Midbrain (tissue), 1 donor: ENCODE results near the gene FLII.
"Not testable (repeated sequence)": the region's sequence is repeated elsewhere in the genome, so short reads cannot be mapped to it uniquely, and the experiment has no call there.

Experiments used
- DNase-seq: peaks from one replicate; lab custom pipeline; 2025; lab: John Stamatoyannopoulos, UW

The FLII gene

DNA sequence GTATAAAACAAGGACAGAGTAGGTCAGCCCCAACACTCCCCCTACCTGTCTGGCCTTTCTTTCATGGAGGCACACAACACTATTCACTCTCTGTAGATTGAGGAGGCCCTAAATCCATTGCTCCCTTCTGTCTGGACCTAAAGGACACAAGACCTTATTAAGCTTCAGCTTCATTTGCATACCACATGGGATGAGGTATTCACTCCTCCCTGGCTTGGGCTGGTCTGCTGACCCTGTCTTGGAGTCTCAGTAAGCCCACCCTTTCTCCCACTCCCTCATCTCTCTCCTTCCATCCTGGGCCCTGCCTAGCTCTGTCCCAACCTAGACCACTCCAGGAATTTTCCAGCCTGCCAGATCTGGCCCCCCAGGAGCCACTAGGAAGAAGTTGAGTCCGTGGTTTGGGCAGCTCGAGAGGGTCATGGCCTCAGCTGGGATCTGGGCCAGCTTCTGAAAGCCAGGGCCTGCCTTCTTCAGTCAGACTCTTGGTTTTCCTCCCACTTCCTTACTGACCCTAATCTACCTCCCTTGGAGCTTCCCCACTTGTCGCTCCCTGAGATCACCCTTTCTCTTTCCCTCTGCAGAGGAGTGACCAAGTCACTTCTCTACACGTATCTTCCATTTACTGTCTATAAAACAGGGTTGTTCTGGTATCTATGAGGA is 39.7 kb downstream of the FLII start:
- DNase-seq: no peak

DNA sequence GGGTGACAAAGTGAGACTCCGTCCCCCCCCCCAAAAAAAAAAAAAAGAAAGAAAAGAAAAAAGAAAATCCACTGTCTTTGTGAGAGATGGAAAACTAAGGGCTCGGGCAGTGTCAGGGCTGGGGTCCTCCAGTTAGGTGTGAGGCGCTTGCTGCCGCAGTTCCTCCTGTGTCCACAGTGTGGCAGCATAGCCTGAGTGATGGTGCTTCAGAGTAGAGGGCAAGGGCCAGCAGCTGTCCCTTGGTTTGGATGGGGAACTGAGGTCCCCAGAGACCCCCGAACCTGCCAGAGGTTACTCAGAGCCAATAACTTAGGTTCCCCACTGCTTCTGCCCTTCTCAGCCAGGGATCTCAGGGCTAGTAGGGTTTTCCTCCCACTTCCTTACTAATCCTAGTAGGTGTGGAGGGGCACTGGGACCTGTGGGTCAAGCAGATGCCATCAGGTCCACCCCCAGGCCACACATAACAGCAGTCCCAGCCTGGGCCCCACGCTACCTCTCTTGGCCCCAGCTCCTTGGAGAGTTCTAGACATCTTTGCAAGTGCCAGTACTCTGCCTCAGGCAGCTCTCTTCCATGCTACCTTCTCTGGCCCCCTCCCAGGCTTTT is 41.0 kb downstream of the FLII start:
- DNase-seq: peak; percentile 64

DNA sequence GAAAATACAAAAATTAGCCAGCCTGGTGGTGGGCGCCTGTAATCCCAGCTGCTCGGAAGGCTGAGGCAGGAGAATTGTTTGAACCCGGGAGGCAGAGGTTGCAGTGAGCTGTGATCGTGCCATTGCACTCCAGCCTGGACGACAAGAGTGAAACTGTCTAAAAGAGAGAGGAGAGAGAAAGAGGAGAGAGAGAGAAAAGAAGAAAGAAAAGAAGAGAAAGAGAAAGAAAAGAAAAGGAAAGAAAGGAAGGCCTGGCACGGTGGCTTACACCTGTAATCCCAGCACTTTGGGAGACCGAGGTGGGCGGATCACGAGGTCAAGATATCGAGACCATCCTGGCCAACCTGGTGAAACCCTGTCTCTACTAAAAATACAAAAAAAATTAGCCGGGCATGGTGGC is 41.6 kb downstream of the FLII start:
- DNase-seq: not testable (repeated sequence)

DNA sequence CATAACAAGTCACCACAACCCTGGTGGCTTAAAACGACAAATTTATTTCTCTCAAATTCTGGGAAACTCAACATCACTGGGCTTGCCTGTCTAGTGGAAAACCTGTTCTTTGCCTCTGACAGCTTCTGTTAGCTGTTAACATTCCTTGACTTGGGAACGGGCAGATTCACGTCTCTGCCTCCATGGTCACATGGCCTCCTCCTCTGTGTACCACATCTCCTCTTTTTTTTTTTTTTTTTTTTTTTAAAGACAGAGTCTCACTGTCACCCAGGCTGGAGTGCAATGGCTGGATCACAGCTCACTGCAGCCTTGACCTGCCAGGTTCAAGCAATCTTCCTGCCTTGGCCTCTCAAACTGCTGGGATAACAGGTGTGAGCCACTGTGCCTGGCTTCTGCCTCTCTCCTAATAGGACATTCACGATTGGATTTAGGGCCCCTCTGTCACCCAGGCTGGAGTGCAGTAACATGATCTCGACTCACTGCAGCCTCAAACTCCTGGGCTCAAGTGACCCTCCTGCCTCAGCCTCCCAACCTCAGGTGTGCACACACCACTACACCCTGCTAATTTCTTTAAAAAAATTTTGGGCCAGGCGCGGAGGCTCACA is 44.8 kb downstream of the FLII start:
- DNase-seq: no peak

DNA sequence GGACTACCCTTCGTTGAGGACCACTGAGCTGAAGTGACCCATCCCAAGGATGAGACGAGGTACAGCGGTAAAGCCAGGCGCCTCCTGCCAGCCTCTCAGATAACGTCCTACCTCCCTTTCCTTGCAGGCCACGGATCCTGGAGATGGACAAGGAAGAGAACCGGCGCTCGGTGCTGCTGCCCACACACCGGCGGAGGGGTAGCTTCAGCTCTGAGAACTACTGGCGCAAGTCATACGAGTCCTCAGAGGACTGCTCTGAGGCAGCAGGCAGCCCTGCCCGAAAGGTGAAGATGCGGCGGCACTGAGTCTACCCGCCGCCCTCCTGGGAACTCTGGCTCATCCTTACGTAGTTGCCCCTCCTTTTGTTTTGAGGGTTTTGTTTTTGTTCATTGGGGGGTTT is 50.4 kb downstream of the FLII start:
- no peak for DNase-seq

DNA sequence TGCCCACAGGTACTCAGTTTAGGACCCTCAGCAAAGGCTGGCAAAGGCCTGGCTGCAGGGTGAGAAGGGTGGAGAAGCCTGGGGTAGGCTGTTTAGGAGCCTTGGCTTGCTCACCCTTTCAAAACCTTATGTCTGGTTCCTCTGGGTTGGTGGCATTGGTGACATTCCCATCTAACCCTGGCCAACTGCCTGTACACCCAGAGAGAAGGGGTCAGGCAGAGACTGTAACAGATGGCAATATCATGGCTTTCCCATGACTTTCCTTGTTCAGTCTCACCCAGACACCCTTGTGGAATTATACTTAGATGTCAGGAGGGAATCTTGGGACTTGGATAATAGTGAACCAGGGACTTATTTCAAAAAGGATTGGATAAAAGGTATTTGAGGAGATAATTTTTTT is 51.6 kb downstream of the FLII start:
- DNase-seq: no peak

DNA sequence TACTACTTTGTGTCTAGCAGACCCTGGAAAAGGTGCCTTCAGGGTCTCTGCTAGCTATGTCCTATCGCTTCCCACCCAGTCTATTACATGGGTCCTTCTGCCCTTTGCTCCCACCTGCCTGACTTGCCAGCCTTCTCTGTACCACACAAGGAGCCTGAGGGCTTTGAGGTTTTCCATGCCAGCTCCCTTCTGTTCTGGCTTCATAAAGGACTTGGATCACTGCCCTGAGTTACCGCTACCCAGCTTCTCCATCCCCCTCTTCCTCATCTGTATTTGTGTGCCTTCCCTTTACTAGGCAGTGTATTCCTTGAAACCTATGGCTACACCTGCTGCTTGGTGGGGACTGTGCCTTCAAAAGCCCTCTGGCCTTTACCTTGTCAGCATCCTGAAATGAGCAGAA is 52.7 kb downstream of the FLII start:
- no peak for DNase-seq

DNA sequence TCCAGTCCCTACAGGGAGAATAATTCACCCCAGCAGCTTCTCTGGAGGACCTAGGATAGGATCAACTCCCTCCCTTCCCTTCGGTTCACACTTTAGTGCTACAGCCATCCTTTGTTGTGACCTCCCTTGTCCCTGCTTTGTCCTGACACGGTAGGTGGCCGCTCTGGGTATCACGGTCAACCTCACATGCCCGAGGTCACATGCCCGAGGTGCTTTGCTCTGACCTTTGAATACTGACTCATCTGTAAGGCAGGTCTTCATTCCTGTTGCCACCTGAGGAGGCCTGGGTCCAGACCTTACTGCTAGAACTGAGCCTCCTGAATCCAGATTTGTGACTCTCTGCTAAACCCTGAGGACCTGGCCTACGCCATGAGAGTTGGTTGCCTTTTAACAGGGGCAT is 55.2 kb downstream of the FLII start:
- DNase-seq: no peak

DNA sequence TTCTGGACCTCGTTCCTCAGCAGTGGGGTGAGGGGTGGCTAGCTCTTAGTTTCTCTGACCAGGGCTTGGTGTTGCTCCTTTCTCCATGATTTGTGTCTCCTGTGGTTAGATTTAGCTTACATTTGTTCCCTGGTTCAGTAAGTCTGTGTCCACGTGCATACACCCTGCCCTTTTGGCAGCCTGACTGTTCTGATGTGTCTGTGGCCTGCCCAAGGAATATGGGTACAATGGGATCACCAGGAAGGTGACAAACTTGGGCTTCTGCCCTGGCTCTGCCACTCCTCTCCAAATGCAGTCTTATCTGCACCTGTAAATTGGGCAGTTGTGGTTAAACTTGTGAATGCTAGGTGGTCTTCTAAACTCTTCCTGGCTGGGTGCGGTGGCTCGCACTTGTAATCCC is 57.4 kb downstream of the FLII start:
- DNase-seq: no peak

DNA sequence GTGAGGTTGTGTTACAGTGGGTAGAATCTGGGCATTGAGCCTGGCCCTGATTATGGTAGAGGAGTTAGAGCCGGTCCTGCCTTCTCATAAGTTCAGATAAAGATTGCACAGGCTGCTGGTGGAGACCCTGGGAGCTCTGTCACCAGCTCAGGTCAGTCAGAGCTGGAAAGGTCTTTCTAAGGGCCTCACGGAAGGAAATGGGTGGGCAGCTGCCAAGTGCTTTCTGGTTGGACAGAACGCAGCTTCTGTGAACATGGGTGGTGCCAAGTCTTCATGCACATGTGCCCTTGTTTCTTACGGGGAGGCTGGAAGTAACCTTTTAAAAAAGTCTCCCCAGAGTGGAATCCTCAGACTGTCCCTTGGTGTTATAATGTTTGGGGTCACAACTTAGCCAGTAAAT is 60.0 kb downstream of the FLII start:
- no peak for DNase-seq

DNA sequence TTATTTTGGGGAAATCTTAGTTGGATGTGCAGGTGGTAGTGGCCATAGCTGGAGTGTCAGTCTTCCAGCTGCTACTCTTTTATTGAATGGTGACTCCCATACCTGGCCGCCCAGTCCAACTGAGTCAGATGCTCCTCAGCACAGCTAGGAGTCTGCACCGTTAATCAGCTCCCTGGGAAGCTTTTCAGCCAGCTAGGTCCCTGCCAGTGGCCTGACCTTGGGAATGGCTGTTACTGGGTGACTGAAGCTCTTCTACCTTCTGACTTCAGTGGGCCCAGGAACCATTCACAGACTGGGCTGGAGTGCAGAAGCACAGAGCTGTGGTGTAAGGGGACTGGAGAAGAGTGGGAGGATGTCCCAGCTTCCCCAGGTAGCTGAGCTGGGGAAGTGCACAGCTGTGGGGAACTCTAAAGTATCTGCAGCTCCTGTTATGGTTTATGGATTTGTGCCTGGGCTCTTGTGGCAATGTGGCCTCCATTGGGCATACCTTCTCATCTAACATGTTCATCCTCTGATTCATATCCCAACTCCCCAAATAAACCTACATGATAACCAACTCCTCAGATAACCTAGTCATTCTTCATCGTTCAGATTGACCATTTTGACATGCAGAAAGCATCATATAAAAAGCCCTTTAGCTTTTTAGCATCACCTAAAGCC is 60.9 kb downstream of the FLII start:
- DNase-seq: no peak

DNA sequence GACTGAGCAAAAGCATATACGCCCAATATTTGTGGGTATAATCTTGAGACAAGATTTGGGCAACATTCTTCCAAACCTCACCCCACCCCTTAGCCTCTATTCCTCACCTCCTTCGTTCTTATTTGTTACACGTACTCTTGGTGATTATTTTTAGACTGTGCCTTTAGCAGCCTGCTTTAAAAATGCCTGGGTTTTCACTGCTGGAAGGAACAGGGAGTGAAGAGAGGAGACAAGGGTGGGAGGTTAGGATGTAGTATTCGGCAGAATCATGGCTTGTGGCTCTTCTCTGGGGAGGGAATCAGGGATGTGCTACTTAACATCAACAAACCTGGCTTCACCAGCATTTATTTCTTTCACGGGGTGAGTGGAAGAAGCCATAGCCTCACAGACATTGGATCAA is 63.3 kb downstream of the FLII start:
- DNase-seq: no peak
